Stimulated activated CD8-positive, alpha-beta memory T cell treated with anti-CD3 and anti-CD28 coated beads, Interleukin-15, amount 100 ng/mL, for 4 hours (primary cell): ENCODE measurements around the gene KLHDC7B.

Experiments used
- DNase-seq, 2 donors: peaks; one replicate each; pipeline ENCODE4 v3.0.0-alpha.2; 2020; ENCODE audit warnings: low read depth in 2 of 2

KLHDC7B gene

DNA sequence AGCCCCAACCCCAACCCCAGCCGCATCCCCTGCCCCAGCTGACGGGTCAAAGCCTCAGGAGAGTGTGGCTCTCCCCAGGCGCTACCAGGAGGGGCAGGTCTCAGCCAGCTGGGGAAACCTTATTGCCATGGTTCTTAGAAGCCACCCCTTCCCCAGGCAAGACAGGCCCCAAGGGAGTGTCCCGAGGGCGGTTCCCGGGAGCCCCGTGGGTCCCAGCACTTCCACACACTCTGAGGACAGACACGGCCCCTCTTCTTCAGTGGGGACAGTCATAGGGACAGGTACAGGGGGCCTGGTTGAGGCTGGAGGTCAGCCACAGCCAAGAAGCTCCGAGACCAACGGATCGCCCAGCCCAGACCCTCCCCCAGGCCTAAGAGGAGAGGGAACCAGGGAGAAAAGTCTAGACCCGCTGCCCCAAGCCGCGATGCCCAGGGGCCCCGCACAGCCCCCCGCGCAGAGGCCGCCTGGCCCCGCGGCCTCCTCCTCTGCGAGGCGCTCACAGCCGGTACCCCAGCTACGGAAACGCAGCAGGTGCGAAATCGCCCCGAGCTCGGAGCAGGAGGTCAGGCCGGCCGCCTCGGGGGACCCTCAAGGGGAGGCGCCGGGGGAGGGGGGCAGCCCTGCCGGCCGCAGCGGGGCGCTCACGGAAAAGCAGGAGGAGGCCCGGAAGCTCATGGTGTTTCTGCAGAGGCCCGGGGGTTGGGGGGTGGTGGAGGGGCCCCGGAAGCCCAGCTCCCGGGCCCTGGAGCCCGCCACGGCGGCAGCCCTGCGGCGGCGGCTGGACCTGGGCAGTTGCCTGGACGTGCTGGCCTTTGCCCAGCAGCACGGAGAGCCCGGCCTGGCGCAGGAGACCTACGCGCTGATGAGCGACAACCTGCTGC lies 2.6 kb downstream of the KLHDC7B start:
- no peak for DNase-seq

DNA sequence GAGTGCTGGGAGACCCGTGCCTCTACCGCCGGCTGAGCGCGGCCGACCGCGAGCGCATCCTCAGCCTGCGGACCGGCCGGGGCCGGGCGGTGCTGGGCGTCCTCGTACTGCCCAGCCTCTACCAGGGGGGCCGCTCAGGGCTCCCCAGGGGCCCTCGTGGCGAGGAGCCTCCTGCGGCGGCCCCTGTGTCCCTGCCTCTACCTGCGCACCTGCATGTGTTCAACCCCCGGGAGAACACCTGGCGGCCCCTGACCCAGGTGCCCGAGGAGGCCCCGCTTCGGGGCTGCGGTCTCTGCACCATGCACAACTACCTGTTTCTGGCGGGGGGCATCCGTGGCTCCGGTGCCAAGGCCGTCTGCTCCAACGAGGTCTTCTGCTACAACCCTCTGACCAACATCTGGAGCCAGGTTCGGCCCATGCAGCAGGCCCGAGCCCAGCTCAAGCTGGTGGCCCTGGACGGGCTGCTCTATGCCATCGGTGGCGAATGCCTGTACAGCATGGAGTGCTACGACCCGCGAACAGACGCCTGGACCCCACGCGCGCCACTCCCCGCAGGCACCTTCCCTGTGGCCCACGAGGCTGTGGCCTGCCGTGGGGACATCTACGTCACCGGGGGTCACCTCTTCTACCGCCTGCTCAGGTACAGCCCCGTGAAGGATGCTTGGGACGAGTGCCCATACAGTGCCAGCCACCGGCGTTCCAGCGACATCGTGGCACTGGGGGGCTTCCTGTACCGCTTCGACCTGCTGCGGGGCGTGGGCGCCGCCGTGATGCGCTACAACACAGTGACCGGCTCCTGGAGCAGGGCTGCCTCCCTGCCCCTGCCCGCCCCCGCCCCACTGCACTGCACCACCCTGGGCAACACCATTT lies 3.5 kb downstream of the KLHDC7B start:
- DNase-seq: no peak

DNA sequence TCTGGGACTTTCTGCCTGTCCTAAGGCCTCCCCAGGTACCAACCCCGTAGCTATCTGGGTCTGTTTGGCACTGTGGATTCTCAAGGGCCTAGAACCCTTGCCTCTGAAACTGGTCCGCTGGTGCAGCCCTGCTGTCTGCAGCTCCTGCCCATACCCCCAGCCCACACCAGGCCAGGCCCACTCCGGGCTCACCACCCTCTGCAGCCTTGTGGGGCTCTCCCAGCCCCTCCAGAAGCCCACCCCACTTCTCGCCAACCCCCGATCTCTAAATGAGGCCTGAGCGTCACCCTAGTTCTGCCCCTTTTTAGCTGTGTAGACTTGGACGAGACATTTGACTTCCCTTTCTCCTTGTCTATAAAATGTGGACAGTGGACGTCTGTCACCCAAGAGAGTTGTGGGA lies 4.7 kb downstream of the KLHDC7B start:
- no peak for DNase-seq

DNA sequence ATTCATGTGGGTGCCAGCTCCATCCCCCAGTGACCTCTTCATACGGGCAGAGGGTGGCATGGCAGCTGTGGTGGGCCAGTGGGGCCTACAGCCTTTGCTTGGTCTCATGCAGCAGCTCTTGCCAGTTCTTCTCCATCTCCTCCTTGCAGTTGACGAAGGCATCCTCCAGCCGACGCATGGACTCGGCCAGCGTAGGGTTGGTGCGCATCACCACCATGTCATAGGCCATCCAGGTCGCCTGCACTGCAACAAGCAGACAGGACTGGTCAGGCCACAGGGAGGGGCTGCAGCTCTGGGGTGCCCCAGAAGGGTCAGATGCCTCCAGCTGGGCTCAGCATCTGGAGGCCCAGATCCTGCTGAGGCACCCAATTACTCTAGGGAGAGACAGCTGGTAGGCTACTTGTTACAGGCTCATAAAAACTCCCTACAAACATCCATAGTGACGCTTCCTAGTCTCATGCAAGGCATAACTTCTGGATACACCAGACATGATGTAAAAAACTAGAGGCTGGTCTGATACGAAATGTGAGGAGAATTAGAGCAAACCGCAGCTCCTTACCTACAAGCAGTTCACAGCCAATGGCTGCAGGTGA lies 5.6 kb downstream of the KLHDC7B start:
- no peak for DNase-seq

DNA sequence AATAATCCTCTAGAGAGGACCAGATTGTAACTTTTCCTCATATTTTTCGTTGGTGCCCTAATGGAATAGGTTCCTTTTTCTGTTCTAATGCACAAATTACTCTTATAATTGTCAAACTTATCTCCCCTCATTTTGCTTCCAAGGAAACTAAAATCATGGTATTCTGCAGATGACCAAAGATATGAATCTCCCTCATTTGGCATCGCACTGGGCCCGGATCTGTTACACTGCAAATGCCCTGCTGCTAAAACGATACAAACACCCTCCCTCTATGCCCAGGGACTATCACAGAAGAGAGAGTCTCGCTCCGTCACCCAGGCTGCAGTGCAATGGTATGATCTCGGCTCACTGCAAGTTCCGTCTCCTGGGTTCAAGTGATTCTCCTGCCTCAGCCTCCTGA lies 7.6 kb downstream of the KLHDC7B start:
- no peak for DNase-seq

DNA sequence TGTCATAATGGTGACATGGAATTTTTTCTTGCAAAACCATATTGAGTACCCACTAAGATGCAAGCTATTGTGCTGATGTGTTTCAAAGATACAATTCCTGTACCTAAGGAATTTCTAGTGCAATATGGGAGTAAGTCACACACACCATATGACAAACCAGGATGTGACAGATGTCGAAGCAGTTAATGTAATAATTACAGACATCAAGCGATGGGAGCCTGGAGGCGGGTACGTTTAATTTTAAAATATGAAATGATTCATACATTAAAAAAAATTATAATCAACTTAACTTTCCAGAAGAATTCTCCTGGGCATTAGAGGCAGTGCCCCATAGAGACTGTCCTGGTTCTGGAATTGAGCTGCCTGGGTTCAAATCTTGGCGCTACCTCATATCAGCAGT lies 11.0 kb downstream of the KLHDC7B start:
- no peak for DNase-seq

DNA sequence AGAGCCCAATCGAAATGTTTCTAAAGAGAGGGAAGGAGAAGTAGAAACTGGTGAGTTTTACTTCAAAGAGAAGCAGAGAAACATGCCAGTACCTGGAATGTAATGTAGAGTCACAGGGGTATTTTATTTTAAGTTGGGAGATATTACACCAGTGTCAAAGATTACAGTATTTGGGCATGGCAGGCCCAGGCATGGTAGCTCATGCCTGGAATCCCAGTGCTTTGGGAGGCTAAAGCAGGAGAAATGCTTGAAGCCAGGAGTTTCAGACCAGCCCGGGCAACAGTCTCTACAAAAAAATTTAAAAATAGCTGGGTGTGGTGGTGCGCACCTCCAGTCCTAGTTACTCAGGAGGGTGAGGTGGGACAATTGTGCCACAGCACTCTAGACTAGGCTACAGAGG lies 14.3 kb downstream of the KLHDC7B start:
- DNase-seq: no peak

DNA sequence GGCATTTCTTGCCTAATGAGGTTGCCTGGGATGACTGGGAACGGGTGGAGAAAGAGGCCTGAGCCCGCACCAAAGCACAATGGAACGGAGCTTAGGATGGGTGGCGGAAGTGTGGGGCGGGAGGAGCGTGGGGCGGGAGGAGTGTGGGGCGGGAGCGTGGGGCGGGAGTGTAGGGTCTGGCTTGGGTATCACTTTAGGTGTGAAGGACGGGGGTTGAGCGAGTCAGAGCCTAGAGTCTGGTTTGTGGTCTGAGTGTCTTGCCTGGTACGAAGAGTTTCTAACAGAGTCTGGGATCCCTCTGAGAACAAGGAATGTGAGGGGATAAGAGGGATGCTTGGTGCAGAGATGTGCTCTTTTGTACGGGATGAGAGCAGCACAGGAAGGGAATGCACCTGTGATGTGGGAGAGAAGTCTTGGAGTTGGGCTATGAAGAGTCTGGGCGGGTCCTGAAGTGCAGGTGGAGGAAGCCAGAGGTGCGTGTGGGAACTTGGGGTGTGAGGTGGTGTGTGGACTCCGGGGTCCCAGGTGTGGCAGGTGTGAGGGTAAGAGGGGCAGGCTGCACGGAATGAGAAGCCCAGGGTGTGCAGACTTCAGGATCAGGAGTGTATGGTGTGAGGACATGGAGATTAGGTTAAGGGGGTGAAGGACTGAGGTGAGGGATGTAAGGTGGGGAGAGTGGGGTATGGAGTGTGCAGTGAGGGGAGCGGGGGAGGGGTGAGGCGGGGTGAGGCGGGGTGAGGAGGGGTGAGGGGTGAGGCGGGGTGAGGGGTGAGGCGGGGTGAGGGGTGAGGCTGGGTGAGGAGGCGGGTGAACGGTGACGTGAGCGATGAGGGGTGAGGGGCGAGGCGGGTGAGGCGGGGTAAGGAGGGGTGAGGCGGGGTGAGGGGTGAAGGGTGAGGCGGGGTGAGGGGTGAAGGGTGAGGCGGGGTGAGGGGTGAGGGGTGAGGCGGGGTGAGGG lies 16.0 kb downstream of the KLHDC7B start:
- no peak for DNase-seq

DNA sequence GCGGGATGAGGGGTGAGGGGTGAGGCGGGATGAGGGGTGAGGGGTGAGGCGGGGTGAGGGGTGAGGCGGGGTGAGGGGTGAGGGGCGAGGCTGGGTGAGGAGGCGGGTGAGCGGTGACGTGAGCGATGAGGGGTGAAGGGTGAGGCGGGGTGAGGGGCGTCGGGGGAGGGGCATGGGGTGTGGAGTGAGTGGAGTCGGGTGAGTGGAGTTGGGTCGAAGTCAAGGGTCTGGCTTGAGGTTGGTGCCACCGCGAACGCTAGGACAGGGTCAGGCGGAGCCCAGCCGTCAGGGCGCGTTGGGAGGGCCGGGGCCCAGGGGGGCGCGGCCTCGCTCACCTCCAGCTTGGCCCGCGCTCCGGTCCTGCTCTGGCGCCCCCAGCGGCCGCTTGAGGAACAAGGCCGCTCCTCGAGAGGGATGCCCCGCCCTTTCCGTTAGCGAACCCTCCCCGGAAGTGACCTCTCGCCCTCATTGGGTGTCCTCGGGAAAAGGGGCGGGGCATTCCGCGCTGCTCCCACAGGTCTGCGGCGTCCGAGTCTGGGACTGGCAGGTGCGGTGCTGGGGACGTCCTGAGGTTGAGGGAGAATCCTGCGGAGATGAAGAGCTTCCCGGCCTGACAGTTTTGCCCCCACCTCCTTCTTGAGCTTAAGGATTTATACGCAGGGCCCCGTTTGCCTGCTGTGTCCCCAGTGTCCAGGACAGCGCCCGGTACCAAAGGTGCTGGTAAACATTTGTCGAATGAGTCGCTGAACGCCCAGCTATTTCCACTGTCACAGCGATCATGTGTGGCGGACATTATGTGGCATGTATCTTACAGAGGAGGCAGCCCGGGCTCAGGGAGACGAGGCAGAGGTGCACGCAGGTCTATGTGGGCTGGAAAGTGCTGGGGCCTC lies 17.1 kb downstream of the KLHDC7B start, which contains the start of gene SYCE3:
TSS of gene SYCE3 (minus strand) at position 397 of the 890 bp plus-strand sequence. CDS start 6,514 bp downstream, outside the sequence.
- DNase-seq: peak; percentile 92 to 94

DNA sequence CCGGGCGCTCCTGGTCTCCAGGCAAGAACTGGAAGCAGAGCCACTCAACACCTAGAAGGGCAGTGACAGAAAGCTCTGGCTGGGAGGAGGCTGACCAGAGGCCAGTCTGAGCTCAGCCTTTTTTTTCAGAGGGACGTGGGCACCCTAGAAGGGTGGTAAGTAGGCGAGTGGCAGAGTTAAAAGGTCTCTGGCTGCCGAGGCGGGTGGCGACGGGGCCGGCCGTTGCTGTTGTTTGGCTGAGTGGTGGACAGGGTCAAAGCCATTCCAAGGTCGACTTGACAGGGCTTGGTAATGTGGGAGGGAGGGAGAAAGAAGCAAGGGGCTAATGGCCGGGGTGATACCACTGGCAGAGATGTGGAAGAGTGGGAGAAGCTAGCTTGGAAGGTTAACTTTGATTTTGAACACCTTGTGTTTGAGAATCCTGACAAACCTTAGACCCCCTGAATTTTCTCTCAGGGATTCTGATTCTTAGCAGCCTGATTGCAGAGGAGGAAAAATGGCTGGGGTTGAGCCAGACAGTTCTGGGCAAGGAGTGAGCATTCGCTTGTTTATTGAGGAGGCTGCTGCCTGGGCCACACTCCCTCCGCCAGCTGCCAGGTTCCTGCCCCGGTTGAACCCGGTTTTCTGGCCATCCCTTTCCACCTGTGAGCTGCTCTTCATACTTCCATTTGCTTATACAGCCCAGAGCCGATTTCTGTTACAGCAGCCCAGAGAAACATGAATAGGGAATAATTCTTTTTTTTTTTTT lies 17.9 kb downstream of the KLHDC7B start:
- no peak for DNase-seq

DNA sequence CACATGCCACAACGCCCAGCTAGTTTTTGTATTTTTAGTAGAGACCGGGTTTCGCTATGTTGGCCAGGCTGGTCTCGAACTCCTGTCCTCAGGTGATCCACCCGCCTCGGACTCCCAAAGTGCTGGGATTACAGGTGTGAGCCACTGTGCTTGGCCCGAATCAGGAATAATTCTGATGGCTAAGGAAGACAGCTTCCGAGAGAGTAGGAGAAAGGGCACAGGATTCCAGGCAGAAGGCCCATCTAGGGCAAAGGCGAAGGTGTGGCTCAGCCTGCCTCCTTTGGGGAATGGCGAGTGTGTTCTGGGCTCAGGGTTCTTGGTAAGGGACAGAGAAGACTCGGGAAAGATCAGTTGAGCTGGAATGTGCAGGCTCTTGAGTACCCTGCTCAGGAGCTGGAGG lies 18.6 kb downstream of the KLHDC7B start:
- no peak for DNase-seq

DNA sequence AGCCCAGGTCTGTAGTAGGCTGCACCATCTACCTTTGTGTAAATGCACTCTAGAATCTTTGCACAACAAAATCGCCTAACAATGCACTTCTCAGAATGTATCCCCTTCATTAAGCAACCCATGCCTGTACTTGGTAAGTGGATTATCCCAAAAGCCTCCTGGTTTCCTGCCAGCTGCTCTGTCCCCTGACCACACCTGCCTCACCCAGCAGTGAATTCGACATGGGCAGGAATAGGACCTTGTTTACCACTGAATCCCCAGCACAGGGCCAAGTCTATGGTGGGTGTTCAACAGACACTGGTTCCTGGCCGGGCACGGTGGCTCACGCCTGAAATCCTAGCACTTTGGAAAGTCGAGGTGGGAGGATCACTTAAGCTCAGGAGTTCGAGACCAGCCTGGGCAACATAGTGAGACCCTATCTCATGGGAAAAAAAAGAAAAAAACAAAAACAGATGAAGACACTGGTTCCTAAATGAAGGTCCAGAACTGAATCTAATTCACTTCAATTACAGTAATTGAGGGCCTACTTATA lies 22.1 kb downstream of the KLHDC7B start:
- no peak for DNase-seq

DNA sequence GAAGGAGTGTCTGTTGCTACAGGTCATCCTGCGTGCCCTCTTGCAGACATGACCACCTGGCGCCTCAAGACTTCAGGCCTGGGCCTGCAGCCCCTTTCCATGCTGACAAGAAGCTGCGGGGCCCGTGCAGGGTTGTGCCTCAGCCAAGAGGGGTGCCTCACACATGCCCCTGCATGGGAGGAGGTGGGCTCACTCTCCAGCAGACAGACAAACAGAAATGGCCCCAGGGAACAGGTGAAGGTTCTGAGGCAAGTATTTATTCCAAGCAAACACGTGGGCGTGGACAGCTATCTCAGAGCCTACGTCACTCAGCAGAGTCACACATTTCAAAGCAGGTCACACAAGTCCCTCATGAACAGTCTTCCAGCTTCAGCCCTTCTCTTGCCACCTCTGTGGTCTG lies 22.9 kb downstream of the KLHDC7B start:
- no peak for DNase-seq

DNA sequence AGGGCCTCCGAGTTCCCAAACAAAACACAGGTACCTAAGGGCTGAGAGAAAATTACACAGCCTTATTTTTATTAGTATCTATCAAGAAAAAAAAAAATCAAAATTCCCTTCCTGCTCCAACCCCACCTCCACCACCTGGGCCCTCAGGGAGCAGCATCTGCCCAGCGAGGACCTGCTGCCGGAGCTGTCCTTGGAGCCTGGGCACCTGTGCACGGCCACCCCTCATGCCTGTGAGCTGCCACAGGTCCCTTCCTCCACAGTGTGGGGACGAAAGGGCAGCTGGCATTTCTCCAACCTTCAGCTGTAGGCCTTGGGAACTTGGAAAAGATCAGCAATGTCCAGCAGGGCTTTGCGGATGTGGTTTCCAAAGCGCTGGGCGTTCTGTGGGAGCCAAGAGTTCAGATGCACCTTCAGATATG lies 23.4 kb downstream of the KLHDC7B start:
- no peak for DNase-seq

DNA sequence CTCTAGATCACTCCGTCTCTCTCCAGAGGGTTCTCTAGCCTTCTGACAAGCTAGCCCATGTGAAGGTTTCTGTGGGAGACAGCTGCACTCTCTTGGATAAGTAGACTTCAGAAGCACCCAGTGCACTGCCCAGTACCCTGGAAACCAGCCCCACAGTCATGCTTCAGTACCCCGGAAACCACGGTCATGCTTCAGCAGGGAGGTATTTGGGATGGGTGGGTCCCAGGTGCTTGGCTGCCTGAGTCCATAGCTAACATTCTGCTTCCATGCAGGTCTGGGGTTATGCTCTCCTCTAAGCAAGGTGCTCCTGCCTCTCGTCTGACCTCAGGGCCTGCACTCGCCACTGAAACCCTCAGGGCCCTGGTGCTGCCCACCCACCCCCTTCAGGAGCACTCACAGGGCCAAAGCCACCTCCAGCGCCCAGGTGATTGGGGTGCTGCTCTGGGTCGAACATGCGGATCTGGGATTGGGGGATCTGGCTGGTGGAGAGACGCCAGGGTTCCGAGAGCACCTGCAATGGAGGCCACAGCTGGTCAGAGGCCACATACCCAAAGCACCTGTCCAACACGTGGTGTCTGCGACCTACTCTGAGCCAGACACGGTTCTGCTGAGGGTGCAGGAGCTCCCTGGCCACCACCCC lies 24.3 kb downstream of the KLHDC7B start:
- no peak for DNase-seq

DNA sequence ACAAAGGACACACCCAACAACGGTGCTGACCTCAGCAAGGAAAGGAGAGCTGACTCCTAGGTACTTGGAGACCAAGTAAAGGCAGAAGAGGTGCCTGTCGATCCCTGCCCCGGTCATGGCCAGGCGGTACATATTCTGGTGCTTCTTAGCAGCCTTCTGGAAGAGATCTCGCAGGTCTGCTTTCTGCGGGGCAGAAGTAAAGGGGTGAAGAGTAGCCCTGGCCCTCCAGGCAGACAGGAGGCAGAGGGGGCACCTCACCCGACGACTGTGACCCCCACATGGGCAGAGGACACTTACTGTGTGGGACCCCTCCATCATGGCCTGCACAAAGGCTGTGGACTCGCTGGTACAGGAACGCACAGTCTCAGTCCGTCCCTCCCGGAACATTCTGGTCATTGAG lies 25.2 kb downstream of the KLHDC7B start:
- no peak for DNase-seq

DNA sequence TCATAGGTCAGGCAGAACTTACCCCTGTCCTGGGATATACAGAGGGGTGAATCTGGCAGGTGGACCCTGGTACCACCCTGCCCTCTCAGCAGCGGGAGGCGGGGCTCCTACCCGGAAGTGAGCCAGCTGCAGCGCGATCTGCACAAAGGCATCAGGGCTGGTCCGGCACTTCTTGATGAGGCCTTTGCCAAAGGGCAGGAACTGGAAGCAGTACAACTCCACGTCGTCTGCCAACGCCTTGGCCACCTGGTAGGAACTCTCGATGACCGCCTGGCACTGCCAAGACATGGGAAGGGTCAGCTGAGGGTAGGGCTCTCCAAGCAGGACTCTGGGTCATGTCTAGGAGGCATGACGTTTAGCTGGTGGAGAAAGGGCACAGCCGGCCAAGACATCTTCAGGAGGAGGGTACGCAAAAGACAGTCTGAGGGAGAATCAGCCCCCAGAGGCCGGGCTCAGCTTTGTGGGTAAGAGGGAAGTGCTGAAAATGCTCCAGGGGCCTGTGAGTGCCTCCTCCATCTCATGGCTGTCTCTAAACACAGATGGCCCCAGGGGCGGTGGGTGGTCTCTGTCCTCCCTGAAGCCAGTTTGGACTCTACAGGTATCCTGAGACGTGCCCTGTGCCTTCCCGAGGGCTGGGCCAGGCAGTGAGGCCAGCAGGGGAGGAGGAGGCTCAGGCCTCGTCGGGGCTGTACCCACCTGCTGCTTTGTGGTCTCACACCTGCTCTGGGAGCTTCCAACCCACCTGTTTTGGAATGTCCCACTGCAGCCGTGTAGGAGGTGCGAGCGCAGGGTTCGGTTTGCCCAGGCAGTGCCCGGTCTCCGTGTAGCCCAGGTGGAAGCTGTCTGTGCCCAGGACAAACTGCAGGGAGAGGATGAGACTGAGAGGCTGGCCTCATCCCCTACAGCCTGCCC lies 25.8 kb downstream of the KLHDC7B start:
- no peak for DNase-seq

DNA sequence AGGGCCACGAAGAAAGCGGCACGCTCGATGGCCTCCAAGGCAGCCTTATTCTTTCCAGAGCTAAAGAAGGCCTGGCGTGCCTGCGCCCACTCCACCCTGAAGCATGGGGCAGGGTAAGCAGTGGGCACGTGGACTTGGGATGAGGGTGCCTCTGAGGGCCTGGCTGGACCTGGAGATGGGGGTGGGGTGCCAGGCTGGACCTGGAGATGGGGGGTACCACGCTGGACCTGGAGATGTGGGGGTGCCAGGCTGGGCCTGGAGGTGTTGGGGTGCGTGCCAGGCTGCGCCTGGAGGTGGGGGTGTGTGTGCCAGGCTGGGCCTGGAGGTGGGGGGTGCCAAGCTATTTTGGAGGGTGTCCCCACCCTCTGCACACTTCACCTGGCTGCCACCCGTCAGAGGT lies 27.3 kb downstream of the KLHDC7B start:
- DNase-seq: no peak
